Measurements from ENCODE around the gene BANP.
A peak's percentile ranks its signal among the peaks of the same experiment; 100 is the strongest.
"Not testable (repeated sequence)": the region's sequence is repeated elsewhere in the genome, so short reads cannot be mapped to it uniquely, and the experiment has no call there.

Gene BANP

GRCh38 chr16:88016386-88016785, 65.2 kb downstream of the BANP start:
- H3K4me1 ChIP-seq (ENCODE audit: control insufficient read depth in 2 of 2, insufficient read depth in 1 of 2, low read depth in 1 of 2, low read length in 2 of 2); H3K4me3 ChIP-seq (ENCODE audit: low read length in 2 of 2); H3K4me2 ChIP-seq (ENCODE audit: insufficient read depth, low read length, poor library complexity, severe bottlenecking); DNase-seq (ENCODE audit: low spot score); H2BK120ac ChIP-seq (ENCODE audit: low read depth, low read length); H2BK5ac ChIP-seq (ENCODE audit: low read length); H2AK5ac ChIP-seq (ENCODE audit: low read depth, low read length); H3K18ac ChIP-seq (ENCODE audit: low read length); H3K27ac ChIP-seq (replicated peaks; ENCODE audit: low read length); H3K9me3 ChIP-seq (replicated peaks in 1 of 2; ENCODE audit: control insufficient read depth in 2 of 2, insufficient read depth in 1 of 2, low read depth in 1 of 2, low read length in 2 of 2); H4K8ac ChIP-seq (ENCODE audit: low read depth, low read length); H3K14ac ChIP-seq (ENCODE audit: low read length); H3K27me3 ChIP-seq (ENCODE audit: control insufficient read depth in 3 of 3, insufficient read depth in 3 of 3, low read depth in 1 of 3, low read length in 3 of 3); H2BK15ac ChIP-seq (ENCODE audit: low read length); H4K91ac ChIP-seq (ENCODE audit: low read depth, low read length, poor library complexity); H3K9ac ChIP-seq (ENCODE audit: low read depth, low read length, poor library complexity); H2AFZ ChIP-seq (ENCODE audit: low read length); H3K23ac ChIP-seq (ENCODE audit: low read depth, low read length, poor library complexity); H3K4ac ChIP-seq (ENCODE audit: low read length); H2BK12ac ChIP-seq (ENCODE audit: low read length): not testable (repeated sequence)
- Histone ChIP-seq H3K79me1 (ENCODE audit: low read depth, low read length) (peaks cover 10% of the 10 kb centered on the region), H3K36me3 (replicated peaks in 1 of 2; ENCODE audit: control insufficient read depth in 2 of 2, insufficient read depth in 2 of 2, low read length in 2 of 2) (peaks cover 0 to 18% of the 10 kb centered on the region in 2 donors)
- no CpG with 5 or more reads among the region's 18 CpGs for WGBS, 2 donors (ENCODE audit: extremely low coverage in 2 of 2, insufficient read length in 2 of 2, insufficient replicate concordance in 1 of 2)

- H2BK120ac ChIP-seq (ENCODE audit: low read depth, low read length) = no peak overlapping the region
- H3K9me3 ChIP-seq (replicated peaks in 1 of 2; ENCODE audit: control insufficient read depth in 2 of 2, insufficient read depth in 1 of 2, low read depth in 1 of 2, low read length in 2 of 2) = no peaks in the 10 kb centered on the region
- no peak overlapping the region for H3K23ac ChIP-seq (ENCODE audit: low read depth, low read length, poor library complexity)
- no peak overlapping the region for H3K9ac ChIP-seq (ENCODE audit: low read depth, low read length, poor library complexity)
- H3K4me1 ChIP-seq (ENCODE audit: control insufficient read depth in 2 of 2, insufficient read depth in 1 of 2, low read depth in 1 of 2, low read length in 2 of 2) = peaks cover 0 to 2% of the 10 kb centered on the region in 2 donors
- H4K91ac ChIP-seq (ENCODE audit: low read depth, low read length, poor library complexity) = no peak overlapping the region
- no peak for DNase-seq (ENCODE audit: low spot score)
- H2BK15ac ChIP-seq (ENCODE audit: low read length) = no peak overlapping the region
- H3K18ac ChIP-seq (ENCODE audit: low read length) = no peak overlapping the region
- no peak overlapping the region for H2BK5ac ChIP-seq (ENCODE audit: low read length)
- H3K4me2 ChIP-seq (ENCODE audit: insufficient read depth, low read length, poor library complexity, severe bottlenecking) = no peak overlapping the region
- peaks cover 0 to 16% of the 10 kb centered on the region in 2 donors for H3K36me3 ChIP-seq (replicated peaks in 1 of 2; ENCODE audit: control insufficient read depth in 2 of 2, insufficient read depth in 2 of 2, low read length in 2 of 2)
- H2AFZ ChIP-seq (ENCODE audit: low read length) = no peak overlapping the region
- H4K8ac ChIP-seq (ENCODE audit: low read depth, low read length) = no peak overlapping the region
- whole genome bisulfite sequencing, 2 donors (ENCODE audit: extremely low coverage in 2 of 2, insufficient read length in 2 of 2, insufficient replicate concordance in 1 of 2) = no CpG with 5 or more reads among the region's 11 CpGs
- no peak overlapping the region for H2BK12ac ChIP-seq (ENCODE audit: low read length)
- no peak overlapping the region for H3K4me3 ChIP-seq (ENCODE audit: low read length in 2 of 2)
- no peak overlapping the region for H3K4ac ChIP-seq (ENCODE audit: low read length)
- no peak overlapping the region for H3K14ac ChIP-seq (ENCODE audit: low read length)
- H3K27me3 ChIP-seq (ENCODE audit: control insufficient read depth in 3 of 3, insufficient read depth in 3 of 3, low read depth in 1 of 3, low read length in 3 of 3) = no peaks in the 10 kb centered on the region
- H3K79me1 ChIP-seq (ENCODE audit: low read depth, low read length) = peaks cover 10% of the 10 kb centered on the region
- no peak overlapping the region for H3K27ac ChIP-seq (replicated peaks; ENCODE audit: low read length)
- no peak overlapping the region for H2AK5ac ChIP-seq (ENCODE audit: low read depth, low read length)
Observed at GRCh38 chr16:88016964-88017363, 65.7 kb downstream of the BANP start.

DNA sequence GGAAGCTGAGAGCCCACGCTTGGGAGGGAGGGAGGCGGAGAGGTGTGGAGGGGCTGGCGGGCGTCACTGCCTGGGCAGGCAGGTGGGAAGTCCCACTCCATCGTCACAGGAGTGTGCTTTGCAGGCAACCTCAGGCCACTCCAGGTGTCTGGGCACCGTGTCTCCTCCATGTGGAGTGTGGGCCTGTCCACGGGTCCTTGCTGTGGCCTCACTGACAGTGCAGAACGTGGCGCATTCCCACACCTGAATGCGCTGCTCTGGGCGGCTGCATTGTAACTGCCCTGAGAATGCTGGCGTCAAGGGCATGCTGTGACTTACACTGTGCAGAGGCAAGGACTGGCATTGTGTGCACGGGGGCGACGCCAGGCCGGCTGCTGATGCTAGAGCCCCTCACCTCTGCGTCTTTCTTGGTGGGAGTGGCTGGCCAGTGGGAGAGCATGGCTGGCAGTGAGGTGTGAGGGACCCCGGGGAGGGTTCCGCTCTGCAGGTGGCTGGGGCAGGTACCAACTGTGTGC, 66.4 kb downstream of the BANP start:
- Histone ChIP-seq H2AFZ (ENCODE audit: low read length) (no peak overlapping the region), H3K27ac (replicated peaks; ENCODE audit: low read length) (no peak overlapping the region), H3K4me3 (ENCODE audit: low read length in 2 of 2) (no peak overlapping the region), H3K4ac (ENCODE audit: low read length) (no peak overlapping the region), H3K23ac (ENCODE audit: low read depth, low read length, poor library complexity) (no peak overlapping the region), H3K79me1 (ENCODE audit: low read depth, low read length) (peaks cover 10% of the 10 kb centered on the region), H2BK12ac (ENCODE audit: low read length) (no peak overlapping the region), H2BK15ac (ENCODE audit: low read length) (no peak overlapping the region), H3K27me3 (ENCODE audit: control insufficient read depth in 3 of 3, insufficient read depth in 3 of 3, low read depth in 1 of 3, low read length in 3 of 3) (no peaks in the 10 kb centered on the region), H3K9ac (ENCODE audit: low read depth, low read length, poor library complexity) (peak overlapping the region; percentile 60), H2BK120ac (ENCODE audit: low read depth, low read length) (no peak overlapping the region), H4K91ac (ENCODE audit: low read depth, low read length, poor library complexity) (no peak overlapping the region), H2AK5ac (ENCODE audit: low read depth, low read length) (no peak overlapping the region), H3K9me3 (replicated peaks in 1 of 2; ENCODE audit: control insufficient read depth in 2 of 2, insufficient read depth in 1 of 2, low read depth in 1 of 2, low read length in 2 of 2) (no peaks in the 10 kb centered on the region), H3K18ac (ENCODE audit: low read length) (no peak overlapping the region), H2BK5ac (ENCODE audit: low read length) (no peak overlapping the region), H3K4me1 (ENCODE audit: control insufficient read depth in 2 of 2, insufficient read depth in 1 of 2, low read depth in 1 of 2, low read length in 2 of 2) (peaks cover 0 to 2% of the 10 kb centered on the region in 2 donors), H4K8ac (ENCODE audit: low read depth, low read length) (peak overlapping the region; percentile 43), H3K36me3 (replicated peaks in 1 of 2; ENCODE audit: control insufficient read depth in 2 of 2, insufficient read depth in 2 of 2, low read length in 2 of 2) (peaks cover 0 to 16% of the 10 kb centered on the region in 2 donors), H3K4me2 (ENCODE audit: insufficient read depth, low read length, poor library complexity, severe bottlenecking) (no peak overlapping the region), H3K14ac (ENCODE audit: low read length) (no peak overlapping the region)
- DNase-seq (ENCODE audit: low spot score) = no peak
- WGBS, 2 donors (ENCODE audit: extremely low coverage in 2 of 2, insufficient read length in 2 of 2, insufficient replicate concordance in 1 of 2) = no CpG with 5 or more reads among the region's 19 CpGs

GRCh38 chr16:88018382-88018781, 67.1 kb downstream of the BANP start:
- not testable (repeated sequence) for H4K91ac ChIP-seq (ENCODE audit: low read depth, low read length, poor library complexity); DNase-seq (ENCODE audit: low spot score); H2AFZ ChIP-seq (ENCODE audit: low read length); H2BK15ac ChIP-seq (ENCODE audit: low read length); H3K9ac ChIP-seq (ENCODE audit: low read depth, low read length, poor library complexity); H3K4me1 ChIP-seq (ENCODE audit: control insufficient read depth in 2 of 2, insufficient read depth in 1 of 2, low read depth in 1 of 2, low read length in 2 of 2); H2AK5ac ChIP-seq (ENCODE audit: low read depth, low read length); H3K4me2 ChIP-seq (ENCODE audit: insufficient read depth, low read length, poor library complexity, severe bottlenecking); H4K8ac ChIP-seq (ENCODE audit: low read depth, low read length); H3K9me3 ChIP-seq (replicated peaks in 1 of 2; ENCODE audit: control insufficient read depth in 2 of 2, insufficient read depth in 1 of 2, low read depth in 1 of 2, low read length in 2 of 2); H3K4me3 ChIP-seq (ENCODE audit: low read length in 2 of 2); H3K27ac ChIP-seq (replicated peaks; ENCODE audit: low read length); H2BK120ac ChIP-seq (ENCODE audit: low read depth, low read length); H2BK5ac ChIP-seq (ENCODE audit: low read length); H2BK12ac ChIP-seq (ENCODE audit: low read length); H3K23ac ChIP-seq (ENCODE audit: low read depth, low read length, poor library complexity); H3K14ac ChIP-seq (ENCODE audit: low read length); H3K4ac ChIP-seq (ENCODE audit: low read length); H3K18ac ChIP-seq (ENCODE audit: low read length); H3K27me3 ChIP-seq (ENCODE audit: control insufficient read depth in 3 of 3, insufficient read depth in 3 of 3, low read depth in 1 of 3, low read length in 3 of 3)
- WGBS, 2 donors (ENCODE audit: extremely low coverage in 2 of 2, insufficient read length in 2 of 2, insufficient replicate concordance in 1 of 2) = no CpG with 5 or more reads among the region's 26 CpGs
- Histone ChIP-seq H3K79me1 (ENCODE audit: low read depth, low read length) (peaks cover 10% of the 10 kb centered on the region), H3K36me3 (replicated peaks in 1 of 2; ENCODE audit: control insufficient read depth in 2 of 2, insufficient read depth in 2 of 2, low read length in 2 of 2) (peaks cover 0 to 18% of the 10 kb centered on the region in 2 donors)

All from neuronal stem cell (in vitro differentiated cells).